Activated CD4-positive, alpha-beta T cell treated with anti-CD3 and anti-CD28 coated beads for 1 hour (primary cell): ENCODE measurements around the gene MADD.
"Not testable (repeated sequence)": the region's sequence is repeated elsewhere in the genome, so short reads cannot be mapped to it uniquely, and the experiment has no call there.

Experiments
- DNase-seq: peaks from one replicate; pipeline ENCODE4 v3.0.0-alpha.2; 2020

MADD gene

GRCh38 chr11:47278058-47278457 lies 8.1 kb downstream of the MADD start:
- no peak for DNase-seq

- no peak for DNase-seq
Observed at GRCh38 chr11:47278769-47279168, 8.8 kb downstream of the MADD start.

- no peak for DNase-seq
Observed at GRCh38 chr11:47280099-47280498, 10.2 kb downstream of the MADD start.

- no peak for DNase-seq
Observed at GRCh38 chr11:47280860-47281259, 10.9 kb downstream of the MADD start.

GRCh38 chr11:47282462-47282861 lies 12.5 kb downstream of the MADD start:
- DNase-seq: no peak

GRCh38 chr11:47284151-47284550 lies 14.2 kb downstream of the MADD start:
- DNase-seq: no peak

GRCh38 chr11:47285969-47286770 lies 16.2 kb downstream of the MADD start:
- no peak for DNase-seq

GRCh38 chr11:47288066-47288465 lies 18.1 kb downstream of the MADD start:
- DNase-seq: no peak

- no peak for DNase-seq
Observed at GRCh38 chr11:47289856-47290255, 19.9 kb downstream of the MADD start.

- no peak for DNase-seq
Observed at GRCh38 chr11:47295385-47295784, 25.5 kb downstream of the MADD start.

- DNase-seq: no peak
Observed at GRCh38 chr11:47296045-47296444, 26.1 kb downstream of the MADD start.

GRCh38 chr11:47299078-47299477 lies 29.1 kb downstream of the MADD start:
- DNase-seq: no peak

- DNase-seq: no peak
Observed at GRCh38 chr11:47302853-47303252, 32.9 kb downstream of the MADD start.

- no peak for DNase-seq
Observed at GRCh38 chr11:47305734-47306483, 36.0 kb downstream of the MADD start.

- DNase-seq: no peak
Observed at GRCh38 chr11:47306484-47306844, 36.5 kb downstream of the MADD start.

- DNase-seq: no peak
Observed at GRCh38 chr11:47308050-47308823, 38.3 kb downstream of the MADD start.

- no peak for DNase-seq
Observed at GRCh38 chr11:47314992-47315391, 45.1 kb downstream of the MADD start.

GRCh38 chr11:47316501-47316900 lies 46.6 kb downstream of the MADD start:
- DNase-seq: not testable (repeated sequence)

- DNase-seq: no peak
Observed at GRCh38 chr11:47317064-47317828, 47.3 kb downstream of the MADD start.

- DNase-seq: no peak
Observed at GRCh38 chr11:47318166-47318565, 48.2 kb downstream of the MADD start.

GRCh38 chr11:47324520-47324919 lies 54.6 kb downstream of the MADD start:
- no peak for DNase-seq

GRCh38 chr11:47325271-47326041 lies 55.5 kb downstream of the MADD start:
- DNase-seq: no peak
